NCI-H2081 treated with DMSO at 0.1 percent for 48 hours (cell line): ENCODE results near the gene ZNF547.

Source experiments
- DNase-seq: peaks from one replicate; lab custom pipeline; 2025; lab: John Stamatoyannopoulos, UW

The ZNF547 gene

DNA sequence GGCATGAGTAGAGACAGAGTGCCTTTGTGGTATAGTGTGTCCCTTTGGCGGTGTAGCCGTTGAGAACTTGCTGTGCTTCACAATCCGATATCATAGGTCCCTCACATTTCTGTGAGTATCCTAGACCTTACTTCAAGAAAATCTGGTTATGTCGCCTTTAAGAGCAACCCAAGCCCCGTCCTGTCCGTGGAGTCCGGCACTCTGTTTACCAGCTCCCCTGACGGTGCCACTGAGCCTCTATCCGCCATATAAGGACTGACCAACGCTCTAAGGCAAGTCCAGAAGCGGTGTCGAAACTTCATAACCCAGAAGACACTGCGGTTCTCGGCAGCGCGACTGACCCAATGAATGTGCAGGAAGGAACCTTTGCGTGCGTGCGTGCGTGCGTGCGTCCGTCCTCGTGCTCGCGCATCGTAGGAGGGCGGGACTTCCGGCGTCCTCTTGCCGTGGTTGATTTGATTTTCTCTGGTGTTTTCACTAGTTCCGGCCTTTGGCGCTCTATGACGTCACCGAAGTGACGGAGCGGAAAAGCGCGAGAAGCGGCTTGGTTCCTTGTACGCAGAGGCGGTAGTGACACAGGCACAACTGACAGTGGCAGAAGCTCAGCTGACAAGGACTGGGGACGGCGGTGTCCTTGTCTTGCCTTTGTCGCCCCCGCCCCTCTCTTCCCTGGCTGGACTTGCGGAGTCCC lies at the start of gene ZNF547, which contains the start of gene TRAPPC2B:
TSS of gene ZNF547 (plus strand) at position 555 of the 691 bp plus-strand sequence. CDS start 5,005 bp downstream, outside the sequence.
TSS of gene TRAPPC2B (plus strand) at position 555 of the 691 bp plus-strand sequence. CDS start 1,283 bp downstream, outside the sequence.
- DNase-seq = peak; percentile 95

DNA sequence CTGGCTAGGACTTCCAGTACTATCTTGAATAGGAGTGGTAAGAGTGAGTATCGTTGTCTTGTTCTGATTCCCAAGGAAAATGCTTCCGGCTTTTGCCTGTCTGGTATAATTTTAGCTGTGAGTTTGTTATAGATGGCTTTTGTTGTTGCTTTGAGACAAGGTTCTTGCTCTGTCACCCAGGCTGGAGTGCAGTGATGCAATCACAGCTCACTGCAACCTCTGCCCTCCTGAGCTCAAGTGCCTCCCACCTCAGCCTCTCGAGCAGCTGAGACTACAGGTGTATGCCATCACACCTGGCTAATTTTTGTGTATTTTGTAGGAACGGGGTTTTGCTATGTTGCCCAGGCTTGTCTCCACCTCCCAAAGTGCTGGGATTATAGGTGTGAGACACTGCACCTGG lies 49.2 kb upstream of the ZNF547 start:
- DNase-seq = no peak

DNA sequence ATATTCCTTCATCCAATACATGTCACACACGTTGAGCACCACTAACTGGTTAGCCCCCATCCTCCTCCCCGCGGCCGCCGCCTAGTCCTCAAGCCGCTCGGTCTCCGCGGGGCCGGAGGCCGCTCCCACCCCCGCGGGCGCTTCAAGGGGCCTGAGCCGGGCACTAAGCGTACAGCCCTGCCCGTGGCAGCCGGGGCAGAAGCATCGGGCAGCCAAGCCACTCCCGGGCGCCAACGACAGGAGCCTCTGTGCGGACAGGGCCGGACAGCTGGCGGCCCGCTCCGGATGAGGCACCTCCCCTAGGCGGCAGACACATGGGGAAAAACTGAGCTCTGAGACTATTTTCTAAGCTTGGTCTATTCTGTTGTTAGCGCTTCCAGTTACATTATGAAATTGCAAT lies 45.8 kb upstream of the ZNF547 start:
- DNase-seq = no peak

DNA sequence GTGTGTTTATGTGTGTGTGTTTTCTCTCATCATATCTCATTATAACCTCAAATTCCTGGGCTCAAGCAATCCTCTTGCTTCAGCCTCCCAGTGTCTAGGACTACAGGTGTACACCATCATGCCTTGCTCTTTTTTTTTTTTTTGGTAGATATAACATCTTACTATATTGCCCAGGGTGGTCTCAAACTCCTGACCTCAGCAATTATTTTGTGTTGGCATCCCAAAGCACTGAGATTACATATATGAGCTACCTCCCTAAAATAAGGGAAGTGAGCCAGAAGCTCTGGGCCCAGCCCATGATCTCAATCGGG lies 43.5 kb upstream of the ZNF547 start:
- no peak for DNase-seq

DNA sequence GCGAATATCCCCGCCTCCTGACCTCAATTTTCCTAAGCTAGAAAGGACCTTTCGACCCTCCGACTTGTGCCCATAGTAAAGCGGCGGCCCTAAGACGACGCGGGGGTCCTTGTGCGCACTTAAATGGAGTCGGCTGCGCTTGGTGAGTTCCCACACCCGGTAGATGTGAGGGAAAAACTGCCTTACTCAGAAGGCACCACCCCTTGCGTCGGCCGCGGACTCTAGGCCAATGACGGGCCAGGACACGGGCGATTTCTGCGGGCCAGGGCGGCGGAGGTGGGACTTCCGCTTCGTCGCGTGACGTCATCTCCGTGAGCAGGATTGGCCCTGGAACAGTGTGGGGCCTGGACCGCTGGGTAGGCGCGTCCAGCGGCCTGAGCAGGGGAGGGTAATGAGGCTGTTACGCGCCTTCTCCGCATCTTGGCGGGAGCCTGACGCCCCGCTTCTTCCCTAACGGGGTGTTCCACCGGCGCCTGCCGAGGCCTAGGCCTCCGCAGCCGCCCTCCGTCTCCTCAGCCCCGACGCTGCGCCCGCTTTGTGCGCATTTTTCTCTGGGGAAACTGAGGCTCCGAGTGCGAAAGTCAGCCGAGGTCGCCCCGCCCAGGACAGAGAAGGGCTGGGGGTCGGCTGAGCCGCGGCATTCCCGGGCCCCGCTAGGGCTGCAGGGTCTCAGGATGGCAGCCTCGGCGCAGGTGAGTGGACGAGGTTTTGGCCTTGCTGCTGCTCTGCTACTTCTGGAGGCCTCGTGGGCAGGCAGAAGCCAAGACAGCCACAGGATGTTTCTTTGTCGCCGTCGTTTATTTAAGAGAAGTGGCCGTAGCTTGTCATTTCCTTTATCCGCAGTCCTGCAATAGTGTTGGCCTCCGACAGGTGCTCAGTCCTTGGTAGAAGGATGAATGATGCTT lies 42.9 kb upstream of the ZNF547 start, which contains the start of gene ZNF543:
TSS of gene ZNF543 (plus strand) at position 293 of the 905 bp plus-strand sequence. CDS start at position 675, 382 bp downstream.
- peak; percentile 58 for DNase-seq

DNA sequence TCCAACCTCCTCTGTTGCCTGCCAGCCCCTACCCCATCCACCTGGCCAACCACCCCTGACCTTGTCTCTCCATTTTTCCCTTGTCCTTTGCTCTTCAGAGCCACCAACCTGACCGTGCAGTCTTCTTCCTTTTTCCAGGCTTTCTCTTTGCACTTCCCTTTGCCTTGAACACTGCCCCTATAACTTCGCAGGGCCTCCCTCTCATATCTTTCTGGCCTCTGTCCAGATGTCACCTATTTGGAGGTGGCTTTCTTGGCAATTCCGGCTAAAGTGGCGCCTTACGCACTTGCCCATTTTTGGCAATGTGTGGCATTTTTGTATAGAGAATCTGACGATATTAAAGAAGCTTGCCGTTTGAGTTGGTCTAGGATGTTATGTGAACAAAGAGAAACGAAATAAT lies 42.2 kb upstream of the ZNF547 start:
- DNase-seq = no peak

DNA sequence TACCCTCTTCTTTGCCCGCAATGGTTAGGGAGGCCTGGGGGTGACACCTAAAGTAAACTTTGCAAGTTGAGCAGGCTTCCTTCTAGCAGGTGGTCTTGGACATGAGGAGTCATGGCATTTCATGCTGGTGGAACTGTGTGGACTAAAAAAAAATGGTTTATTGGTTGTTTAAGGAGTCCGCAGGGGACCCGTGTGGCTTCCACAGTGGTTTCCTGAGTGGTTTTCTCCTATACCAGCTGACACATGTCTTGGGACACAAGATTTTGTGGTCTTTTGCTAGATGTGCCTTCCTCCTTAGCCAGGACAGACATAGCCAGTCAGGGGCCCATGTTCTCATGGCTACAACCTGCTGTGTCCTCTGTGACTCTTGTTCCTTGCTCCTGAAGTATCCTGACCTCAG lies 41.6 kb upstream of the ZNF547 start:
- DNase-seq = no peak

DNA sequence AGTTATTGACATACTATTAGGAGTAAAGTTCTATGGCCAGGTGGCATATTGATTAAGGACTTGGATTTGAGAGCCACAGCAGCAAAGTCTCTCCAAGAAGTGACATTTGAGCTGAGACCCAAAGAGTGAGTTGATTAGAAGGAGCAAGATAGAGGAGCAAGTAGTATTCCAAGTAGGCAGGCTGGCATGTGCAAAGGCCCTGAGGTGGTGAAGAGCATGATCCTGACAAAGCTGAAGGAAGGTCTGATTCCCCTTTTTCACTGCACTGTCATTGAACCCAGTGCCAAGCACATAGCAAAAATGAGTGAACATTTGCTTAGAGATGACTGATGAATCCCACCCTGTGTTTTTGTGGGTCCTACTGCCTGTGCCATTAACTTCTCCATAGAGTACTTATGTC lies 38.4 kb upstream of the ZNF547 start:
- no peak for DNase-seq

DNA sequence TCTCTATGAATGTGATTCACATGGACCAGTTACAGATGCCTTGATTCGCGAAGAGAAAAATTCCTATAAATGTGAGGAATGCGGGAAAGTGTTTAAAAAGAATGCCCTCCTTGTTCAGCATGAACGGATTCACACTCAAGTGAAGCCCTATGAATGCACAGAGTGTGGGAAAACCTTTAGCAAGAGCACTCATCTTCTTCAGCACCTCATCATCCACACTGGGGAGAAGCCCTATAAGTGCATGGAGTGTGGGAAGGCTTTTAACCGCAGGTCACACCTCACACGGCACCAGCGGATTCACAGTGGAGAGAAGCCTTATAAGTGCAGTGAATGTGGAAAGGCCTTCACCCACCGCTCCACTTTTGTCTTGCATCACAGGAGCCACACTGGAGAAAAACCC lies 35.4 kb upstream of the ZNF547 start:
- DNase-seq = no peak

DNA sequence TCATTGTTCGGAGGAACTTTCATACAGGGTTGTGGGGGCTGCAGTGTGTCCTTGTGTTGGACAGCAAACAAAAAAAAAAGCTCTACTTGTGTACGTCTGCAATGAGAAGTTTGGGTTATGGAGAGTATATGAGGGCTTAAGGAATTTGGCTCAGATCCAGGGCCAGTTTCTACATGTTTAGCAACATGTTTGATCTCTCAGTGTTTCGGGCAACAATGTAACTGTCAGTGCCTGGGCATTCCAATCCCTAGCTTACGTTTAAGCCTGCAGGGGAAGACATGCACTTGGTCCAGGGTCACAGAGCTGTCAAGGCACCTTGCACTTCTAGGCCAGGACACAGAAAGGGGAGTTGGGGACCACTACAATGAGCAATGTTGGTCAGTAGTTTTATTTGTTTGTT lies 29.2 kb upstream of the ZNF547 start:
- DNase-seq = no peak

DNA sequence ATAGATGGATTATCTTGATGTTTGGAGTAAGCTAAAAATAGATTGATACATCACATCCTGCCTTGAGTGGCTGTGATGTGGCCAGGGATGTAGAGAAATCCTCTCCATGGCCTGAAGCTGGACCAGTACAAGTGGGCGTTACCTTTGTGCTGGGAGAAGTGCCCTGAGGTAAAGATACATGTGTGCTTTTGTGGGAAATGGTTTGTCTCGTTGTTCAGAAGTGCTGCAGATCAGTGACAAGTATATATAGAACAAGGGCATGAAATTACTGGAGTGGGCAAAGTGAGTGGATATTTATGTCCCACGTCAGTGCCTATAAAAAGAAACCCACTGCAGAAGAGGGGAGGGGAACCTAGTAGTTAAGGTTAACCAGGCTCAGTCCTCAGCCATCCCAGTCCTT lies 24.5 kb upstream of the ZNF547 start:
- DNase-seq = no peak

DNA sequence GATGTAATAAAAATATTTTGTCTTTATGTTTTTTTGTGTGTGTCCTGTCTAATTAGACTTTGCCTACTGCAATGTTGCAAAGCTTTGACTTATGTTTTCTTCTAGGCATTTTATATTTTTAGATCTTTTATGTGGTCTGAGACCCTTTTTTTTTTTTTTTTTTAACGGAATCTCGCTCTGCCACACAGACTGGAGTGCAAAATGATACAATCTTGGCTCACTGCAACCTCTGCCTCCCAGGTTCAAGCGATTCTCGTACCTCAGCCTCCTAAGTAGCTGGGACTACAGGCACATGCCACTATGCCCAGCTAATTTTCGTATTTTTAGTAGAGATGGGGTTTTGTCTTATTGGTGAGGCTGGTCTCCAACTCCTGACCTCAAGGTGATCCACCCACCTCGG lies 20.8 kb upstream of the ZNF547 start:
- no peak for DNase-seq

DNA sequence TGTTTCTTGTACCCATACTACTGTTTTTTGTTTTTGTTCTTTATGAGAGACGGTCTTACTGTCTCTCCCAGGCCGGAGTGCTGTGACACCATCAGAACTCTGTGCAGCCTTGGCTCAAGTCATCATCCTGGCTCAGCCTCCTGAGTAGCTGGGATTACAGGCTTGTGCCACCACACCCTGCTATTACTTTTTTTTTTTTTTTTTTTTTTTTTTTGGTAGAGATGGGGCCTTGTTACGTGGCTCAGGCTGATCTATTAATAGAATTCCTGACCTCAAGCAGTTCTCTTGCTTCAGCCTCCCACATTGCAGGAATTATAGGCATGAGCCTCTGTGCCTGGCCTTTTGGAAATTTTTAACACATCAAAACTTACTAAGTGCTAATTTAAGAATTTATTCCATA lies 15.2 kb upstream of the ZNF547 start:
- DNase-seq = no peak

DNA sequence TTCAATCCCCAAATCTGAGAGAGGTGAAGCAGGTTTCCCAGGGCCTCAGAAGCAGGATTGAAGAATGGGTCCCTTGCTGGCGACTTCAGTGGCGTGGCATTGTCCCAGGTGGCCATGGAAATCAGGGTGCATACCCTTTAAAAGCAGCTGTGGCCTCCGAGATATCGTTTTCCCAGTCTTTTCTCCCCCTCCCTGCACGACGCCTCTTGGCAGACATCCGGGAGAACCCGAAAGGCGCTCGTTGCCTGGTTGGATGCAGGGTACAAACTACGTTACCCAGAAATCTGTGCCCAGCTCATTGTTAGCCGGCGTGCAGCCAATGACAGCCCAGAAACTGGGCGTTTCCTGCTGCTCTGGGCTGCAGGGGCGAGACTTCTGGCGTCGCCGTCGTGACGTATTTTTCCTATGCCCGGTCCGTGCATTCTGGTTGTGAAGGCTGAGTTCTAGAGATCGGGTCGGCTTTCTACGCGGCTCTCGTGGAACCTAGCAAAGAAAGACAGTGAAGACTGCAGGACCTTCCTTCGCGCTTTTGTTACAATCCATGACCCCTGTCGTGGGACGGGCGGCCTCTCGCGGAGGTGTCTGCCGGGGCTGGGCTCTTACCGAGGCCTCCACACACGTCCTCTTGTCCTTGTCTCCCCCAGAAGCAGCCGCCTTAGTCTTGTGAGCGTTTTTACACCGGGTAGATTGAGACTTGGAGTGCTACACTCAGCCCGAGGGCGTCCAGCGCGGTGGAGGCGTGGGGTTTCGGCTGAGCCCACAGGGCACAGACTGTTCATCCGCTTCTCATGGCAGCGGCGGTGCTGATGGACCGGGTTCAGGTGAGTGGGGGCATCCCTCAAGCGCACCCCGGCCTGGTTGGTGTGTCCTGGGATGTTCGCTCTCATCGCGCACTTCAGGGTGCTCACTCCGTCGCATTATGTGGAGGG lies 12.2 kb upstream of the ZNF547 start, which contains the start of gene ZNF304:
TSS of gene ZNF304 (plus strand) at position 395 of the 929 bp plus-strand sequence. CDS start at position 789, 394 bp downstream.
- peak; percentile 78 for DNase-seq

DNA sequence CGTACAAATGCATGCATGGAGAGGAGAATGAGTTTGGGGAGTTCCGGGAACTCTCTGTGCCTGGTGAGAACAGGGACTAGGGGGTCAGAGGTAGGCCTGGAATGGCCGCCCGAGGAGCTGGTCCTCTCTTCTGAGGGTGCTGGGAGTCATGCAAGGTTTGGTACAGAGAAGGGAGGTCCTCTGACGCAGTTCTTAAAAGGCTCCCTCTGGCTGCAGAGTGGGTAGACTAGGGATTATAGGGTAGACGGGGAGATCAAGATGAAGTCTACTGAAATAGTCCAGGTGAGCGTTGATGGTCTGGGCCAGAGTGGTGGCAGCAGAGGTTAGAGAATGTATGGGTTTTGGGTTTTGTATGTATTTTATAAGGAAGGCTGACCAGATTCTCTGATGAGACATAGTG lies 11.5 kb upstream of the ZNF547 start:
- DNase-seq = no peak

DNA sequence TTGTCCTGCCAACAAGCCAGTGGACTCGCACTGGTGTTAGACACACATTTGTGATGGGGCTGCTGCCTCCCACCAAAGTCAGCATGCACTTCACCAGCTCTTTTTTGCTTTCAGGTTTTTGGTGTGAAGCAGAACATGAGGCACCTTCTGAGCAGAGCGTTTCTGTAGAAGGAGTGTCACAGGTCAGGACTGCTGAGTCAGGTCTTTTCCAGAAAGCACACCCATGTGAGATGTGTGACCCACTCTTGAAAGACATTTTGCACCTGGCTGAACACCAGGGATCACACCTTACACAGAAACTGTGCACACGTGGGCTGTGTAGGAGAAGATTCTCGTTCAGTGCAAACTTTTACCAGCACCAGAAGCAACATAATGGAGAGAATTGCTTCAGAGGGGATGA lies 7.4 kb upstream of the ZNF547 start:
- no peak for DNase-seq

DNA sequence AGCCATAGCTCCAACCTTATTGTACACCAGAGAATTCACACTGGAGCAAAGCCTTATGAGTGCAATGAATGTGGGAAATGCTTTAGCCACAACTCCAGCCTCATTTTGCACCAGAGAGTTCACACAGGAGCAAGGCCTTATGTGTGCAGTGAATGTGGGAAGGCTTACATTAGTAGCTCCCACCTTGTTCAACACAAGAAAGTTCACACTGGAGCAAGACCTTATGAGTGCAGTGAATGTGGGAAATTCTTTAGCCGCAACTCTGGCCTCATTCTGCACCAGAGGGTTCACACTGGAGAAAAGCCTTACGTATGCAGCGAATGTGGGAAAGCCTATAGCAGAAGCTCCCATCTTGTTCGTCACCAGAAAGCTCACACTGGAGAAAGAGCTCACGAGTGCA lies 5.9 kb upstream of the ZNF547 start:
- no peak for DNase-seq

DNA sequence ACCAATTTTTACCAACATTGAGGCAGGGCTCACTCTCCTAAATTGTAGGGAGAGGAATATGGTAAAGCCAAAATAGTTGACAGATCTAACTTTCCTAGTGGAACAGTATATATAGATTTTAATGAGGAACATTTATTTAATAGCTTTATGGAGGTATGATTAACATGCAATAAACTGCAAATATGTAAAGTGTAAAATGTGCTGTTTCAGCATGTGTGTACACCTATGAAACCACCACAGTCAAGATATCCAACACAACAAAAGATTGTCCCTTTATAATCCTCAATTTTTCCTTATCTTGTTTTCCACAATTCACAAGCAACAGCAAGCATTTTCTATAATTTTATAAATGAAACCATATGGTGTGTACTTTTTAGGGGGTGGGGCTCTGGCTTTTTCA lies 4.1 kb upstream of the ZNF547 start:
- no peak for DNase-seq

DNA sequence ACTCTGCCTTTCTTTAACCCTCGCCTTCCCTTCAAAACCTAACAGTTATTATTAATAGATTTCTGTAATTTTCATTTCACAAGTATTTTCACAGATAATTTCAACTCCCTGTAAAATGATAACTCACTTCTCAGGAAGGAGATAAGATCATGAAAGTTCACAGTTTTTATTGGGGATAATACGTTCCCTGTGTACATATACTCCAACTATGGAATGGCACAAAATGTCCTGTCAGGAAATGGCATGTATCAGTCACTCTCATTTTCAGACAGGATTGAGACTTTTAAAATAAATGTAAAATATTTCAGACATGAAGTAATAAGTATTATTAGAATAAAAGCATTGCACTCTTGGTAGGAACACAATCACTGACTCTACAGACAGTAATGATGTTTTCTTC lies 932 bp upstream of the ZNF547 start:
- no peak for DNase-seq

DNA sequence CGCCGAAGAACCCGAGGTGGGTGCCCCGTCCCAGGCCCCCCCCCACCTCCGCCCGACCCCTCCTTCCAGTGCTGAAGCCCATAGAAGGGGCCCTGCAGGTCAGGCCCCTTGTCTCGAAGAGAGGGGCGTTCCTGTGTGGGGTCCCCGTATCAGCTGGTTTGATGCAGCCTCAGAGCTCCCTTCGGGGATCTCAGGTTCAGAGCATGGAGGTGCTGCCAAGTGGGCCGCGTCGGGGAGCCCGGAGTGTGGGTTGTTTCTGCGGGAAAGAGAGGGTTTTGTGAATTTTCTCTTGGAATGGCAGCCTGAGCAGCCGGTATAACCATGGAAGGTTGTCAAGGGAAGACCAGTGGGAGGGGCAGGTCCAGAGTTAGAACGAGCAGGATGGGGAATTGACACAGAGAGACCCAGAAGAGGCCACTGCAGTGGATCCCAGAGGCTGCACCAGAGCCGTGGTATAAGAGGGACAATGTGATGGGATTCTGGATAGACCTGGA lies 384 bp downstream of the ZNF547 start:
- no peak for DNase-seq

DNA sequence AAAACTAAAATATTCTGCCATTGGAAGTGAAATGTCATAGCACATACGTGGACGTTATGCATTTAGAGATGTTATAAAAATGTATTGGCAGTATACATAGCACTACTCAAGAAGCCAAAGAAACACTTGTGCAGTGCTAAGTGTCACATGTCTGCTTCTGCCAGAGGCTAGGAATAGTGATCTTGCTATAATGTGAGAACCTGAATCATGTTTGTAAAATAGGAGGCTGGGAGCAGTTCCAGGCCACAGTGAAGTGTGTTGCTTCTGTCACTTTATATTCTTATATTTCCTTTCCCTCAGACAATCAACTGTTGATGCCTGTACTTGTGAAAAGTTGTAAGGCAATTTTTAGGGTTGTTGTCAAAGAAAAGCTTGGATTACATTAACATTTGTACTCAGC lies 3.4 kb downstream of the ZNF547 start:
- DNase-seq = no peak

DNA sequence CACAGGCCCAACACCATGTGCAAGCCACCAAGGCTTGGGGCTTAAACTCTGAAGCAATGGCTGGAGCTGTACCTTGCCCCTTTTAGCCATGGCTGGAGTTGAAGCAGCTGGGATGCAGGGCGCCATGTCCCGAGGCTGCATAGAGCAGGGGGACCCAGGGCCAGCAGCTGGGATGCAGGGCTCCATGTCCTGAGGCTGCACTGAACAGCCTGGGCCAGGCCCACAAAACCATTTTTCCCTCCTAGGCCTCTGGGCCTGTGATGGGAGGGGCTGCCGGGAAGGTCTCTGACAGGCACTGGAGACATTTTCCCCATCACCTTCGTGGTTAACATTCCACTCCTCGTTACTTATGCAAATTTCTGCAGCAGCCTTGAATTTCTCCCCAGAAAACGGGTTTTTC lies 10.8 kb downstream of the ZNF547 start:
- no peak for DNase-seq
